ENCODE measurements around the gene GUK1.

The GUK1 gene

GRCh38 chr1:228139931-228140723, at the start of gene GUK1:
Gene GUK1, plus strand, starts transcription at chr1:228140279. Its CDS starts 24 bp downstream, at chr1:228140303.
- H4K20me1 ChIP-seq (ENCODE audit: insufficient read depth): no peaks in the 10 kb centered on the region; the same call in 1 of the 2 replicates
- H3K4me3 ChIP-seq (IDR thresholded peaks at IDR 0.05; ENCODE audit: insufficient read depth, low read depth, low read length): peak within 1 kb of the TSS; percentile 83
- H3K4me2 ChIP-seq: peak within 1 kb of the TSS; percentile 96
- no peak for TF ChIP-seq CTCF (conservative IDR thresholded peaks at IDR 0.05; ENCODE audit: low read depth, low read length)
- H3K36me3 ChIP-seq (ENCODE audit: insufficient read depth): no peaks in the 10 kb centered on the region
- H3K9ac ChIP-seq: peak within 1 kb of the TSS; percentile 70
- H3K79me2 ChIP-seq (ENCODE audit: insufficient read depth, low read depth): peaks cover 50% of the 10 kb centered on the region
- H3K27ac ChIP-seq: peak within 1 kb of the TSS; percentile 62
- H3K4me1 ChIP-seq (ENCODE audit: low read depth, poor library complexity, severe bottlenecking): peaks cover 17% of the 10 kb centered on the region
- peak within 1 kb of the TSS; percentile 96 for H2AFZ ChIP-seq (ENCODE audit: low read depth)
- H3K27me3 ChIP-seq (ENCODE audit: insufficient read depth, low read depth): no peaks in the 10 kb centered on the region

- Histone ChIP-seq H3K4me2 (peak overlapping the region; percentile 99), H3K79me2 (ENCODE audit: insufficient read depth, low read depth) (peaks cover 100% of the 10 kb centered on the region), H2AFZ (ENCODE audit: low read depth) (no peak overlapping the region), H3K27me3 (ENCODE audit: insufficient read depth, low read depth) (no peaks in the 10 kb centered on the region), H3K4me3 (IDR thresholded peaks at IDR 0.05; ENCODE audit: insufficient read depth, low read depth, low read length) (no peak overlapping the region), H3K9ac (peak overlapping the region; percentile 20; the same call in 1 of the 2 replicates), H3K27ac (peak overlapping the region; percentile 64), H3K4me1 (ENCODE audit: low read depth, poor library complexity, severe bottlenecking) (peaks cover 73% of the 10 kb centered on the region), H4K20me1 (ENCODE audit: insufficient read depth) (peaks cover 98% of the 10 kb centered on the region), H3K36me3 (ENCODE audit: insufficient read depth) (peaks cover 3% of the 10 kb centered on the region; the same call in 1 of the 2 replicates)
- TF ChIP-seq CTCF (conservative IDR thresholded peaks at IDR 0.05; ENCODE audit: low read depth, low read length): no peak
Observed at GRCh38 chr1:228090613-228091081, 49.4 kb upstream of the GUK1 start.

- no peak overlapping the region for H2AFZ ChIP-seq (ENCODE audit: low read depth)
- H3K9ac ChIP-seq: no peak overlapping the region
- peaks cover 3% of the 10 kb centered on the region; the same call in 1 of the 2 replicates for H3K36me3 ChIP-seq (ENCODE audit: insufficient read depth)
- peak overlapping the region; percentile 64; the same call in 1 of the 2 replicates for H3K27ac ChIP-seq
- peak overlapping the region; percentile 99; the same call in 1 of the 2 replicates for H3K4me2 ChIP-seq
- no peak overlapping the region for H3K4me3 ChIP-seq (IDR thresholded peaks at IDR 0.05; ENCODE audit: insufficient read depth, low read depth, low read length)
- peaks cover 98% of the 10 kb centered on the region for H4K20me1 ChIP-seq (ENCODE audit: insufficient read depth)
- H3K27me3 ChIP-seq (ENCODE audit: insufficient read depth, low read depth): no peaks in the 10 kb centered on the region
- TF ChIP-seq CTCF (conservative IDR thresholded peaks at IDR 0.05; ENCODE audit: low read depth, low read length): no peak
- peaks cover 69% of the 10 kb centered on the region for H3K4me1 ChIP-seq (ENCODE audit: low read depth, poor library complexity, severe bottlenecking)
- H3K79me2 ChIP-seq (ENCODE audit: insufficient read depth, low read depth): peaks cover 100% of the 10 kb centered on the region
Observed at GRCh38 chr1:228091084-228091483, 49.0 kb upstream of the GUK1 start.

GRCh38 chr1:228092342-228093049, 47.6 kb upstream of the GUK1 start:
- Histone ChIP-seq H3K4me3 (IDR thresholded peaks at IDR 0.05; ENCODE audit: insufficient read depth, low read depth, low read length) (no peak overlapping the region), H3K36me3 (ENCODE audit: insufficient read depth) (peaks cover 12% of the 10 kb centered on the region; the same call in 1 of the 2 replicates), H3K27me3 (ENCODE audit: insufficient read depth, low read depth) (no peaks in the 10 kb centered on the region), H3K9ac (no peak overlapping the region), H3K27ac (no peak overlapping the region), H3K4me2 (no peak overlapping the region), H3K79me2 (ENCODE audit: insufficient read depth, low read depth) (peaks cover 100% of the 10 kb centered on the region), H2AFZ (ENCODE audit: low read depth) (no peak overlapping the region), H3K4me1 (ENCODE audit: low read depth, poor library complexity, severe bottlenecking) (peaks cover 55% of the 10 kb centered on the region), H4K20me1 (ENCODE audit: insufficient read depth) (peaks cover 98% of the 10 kb centered on the region)
- no peak for TF ChIP-seq CTCF (conservative IDR thresholded peaks at IDR 0.05; ENCODE audit: low read depth, low read length)

Data from KMS-11 (cell line).